ENCODE results near the gene RSU1. TPM values are rescaled to one million over a fixed set of nuclear protein-coding genes. Genes with fewer than 3 reads are reported as not detected.

The RSU1 gene
- polyA plus RNA-seq, 2 of the 4 experiments (the other 2 are of a cell fraction): 99.3 to 114 TPM

- WGBS (ENCODE audit: missing lambda C conversion rate): 87% methylated on average over 8 of the region's 8 CpGs
- no peak overlapping the region for H3K4me3 ChIP-seq
- H3K27ac ChIP-seq: no peak overlapping the region
- CTCF ChIA-PET: no interaction called here
- POLR2A ChIA-PET: no interaction called here
- H3K4me2 ChIP-seq: no peak overlapping the region
- FAIRE-seq (no peak), ATAC-seq (no peak), DNase-seq (ENCODE audit: low read depth in 1 of 2, low spot score in 1 of 2) (no peak)
- no peaks in the 10 kb centered on the region for H3K9me3 ChIP-seq
- no peak for TF ChIP-seq HES2 (IDR thresholded peaks at IDR 0.05)
- TF ChIP-seq HOXA7 (CRISPR knock-in tag; IDR thresholded peaks at IDR 0.05): no peak
- TF ChIP-seq RNF2 (IDR thresholded peaks at IDR 0.05; ENCODE audit: borderline replicate concordance, low read depth): no peak
- no peak for TF ChIP-seq KDM1A (IDR thresholded peaks at IDR 0.05; ENCODE audit: low read depth)
- no peak for TF ChIP-seq HEYL (CRISPR knock-in tag; IDR thresholded peaks at IDR 0.05)
- H3K4me1 ChIP-seq: no peaks in the 10 kb centered on the region
Measured at GRCh38 chr10:16770141-16770540, 47.1 kb downstream of the RSU1 start.

- Histone ChIP-seq H3K4me3 (no peak overlapping the region), H3K9me3 (no peaks in the 10 kb centered on the region), H3K4me1 (no peaks in the 10 kb centered on the region), H3K27ac (no peak overlapping the region), H3K4me2 (no peak overlapping the region)
- ChIA-PET CTCF (no interaction called here), POLR2A (no interaction called here)
- TF ChIP-seq BCL3 (IDR thresholded peaks at IDR 0.05): no peak
- TF ChIP-seq RFX5 (IDR thresholded peaks at IDR 0.05): no peak
- TF ChIP-seq RNF2 (IDR thresholded peaks at IDR 0.05; ENCODE audit: borderline replicate concordance, low read depth): no peak
- no peak for TF ChIP-seq E2F6 (IDR thresholded peaks at IDR 0.05; ENCODE audit: borderline replicate concordance, low read depth)
- no peak for TF ChIP-seq USF2 (IDR thresholded peaks at IDR 0.05)
- no peak for TF ChIP-seq CTCF (IDR thresholded peaks at IDR 0.05)
- no peak for TF ChIP-seq RAD21 (conservative IDR thresholded peaks at IDR 0.05 in 1 of 2, IDR thresholded peaks at IDR 0.05 in 1 of 2)
- no peak for TF ChIP-seq RARB (CRISPR knock-in tag; IDR thresholded peaks at IDR 0.05)
- TF ChIP-seq CHD4 (IDR thresholded peaks at IDR 0.05; ENCODE audit: borderline replicate concordance): no peak
- no peak for ATAC-seq
- DNase-seq (ENCODE audit: low read depth in 1 of 2, low spot score in 1 of 2): no peak
- no peak for FAIRE-seq
- 90% methylated on average over 7 of the region's 7 CpGs for WGBS (ENCODE audit: missing lambda C conversion rate)
Measured at GRCh38 chr10:16769331-16769730, 47.9 kb downstream of the RSU1 start.

- ChIA-PET CTCF (no interaction called here), POLR2A (no interaction called here)
- Histone ChIP-seq H3K27ac (no peak overlapping the region), H3K4me1 (no peaks in the 10 kb centered on the region), H3K4me3 (no peak overlapping the region), H3K4me2 (no peak overlapping the region), H3K9me3 (no peaks in the 10 kb centered on the region)
- no peak for DNase-seq (ENCODE audit: low read depth in 1 of 2, low spot score in 1 of 2)
- TF ChIP-seq CBX8 (IDR thresholded peaks at IDR 0.05): no peak
- no peak for TF ChIP-seq CBX2 (IDR thresholded peaks at IDR 0.05; ENCODE audit: borderline replicate concordance, low read depth)
- TF ChIP-seq HDAC2 (IDR thresholded peaks at IDR 0.05): no peak
- no peak for FAIRE-seq
- no peak for ATAC-seq
- 99% methylated on average over 5 of the region's 5 CpGs for WGBS (ENCODE audit: missing lambda C conversion rate)
Measured at GRCh38 chr10:16768702-16769101, 48.5 kb downstream of the RSU1 start.

Measured in A549 (cell line).